ENCODE measurements around the gene CLDN4.

DNA sequence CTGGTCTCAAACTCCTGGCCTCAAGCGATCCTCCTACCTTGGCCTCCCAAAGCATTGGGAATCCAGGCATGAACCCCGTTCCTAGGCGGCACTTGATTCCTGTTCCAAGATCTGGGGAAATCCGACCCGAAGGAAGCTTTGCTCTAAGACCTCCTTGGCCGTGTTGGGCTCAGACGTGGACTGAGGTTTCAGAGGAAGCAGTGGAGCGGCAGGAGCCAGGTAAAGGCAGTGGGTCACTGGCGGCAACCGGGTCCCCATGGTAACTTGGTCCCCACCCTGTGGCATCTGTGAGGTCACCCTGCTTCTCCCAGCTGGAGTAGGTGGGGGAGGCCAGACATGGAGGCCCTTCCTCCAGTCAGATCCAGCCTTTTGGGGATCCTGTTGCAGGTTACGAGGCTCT lies 30.1 kb downstream of the CLDN4 start, which contains the start of gene TMEM270:
- TF ChIP-seq, protein P1, sequence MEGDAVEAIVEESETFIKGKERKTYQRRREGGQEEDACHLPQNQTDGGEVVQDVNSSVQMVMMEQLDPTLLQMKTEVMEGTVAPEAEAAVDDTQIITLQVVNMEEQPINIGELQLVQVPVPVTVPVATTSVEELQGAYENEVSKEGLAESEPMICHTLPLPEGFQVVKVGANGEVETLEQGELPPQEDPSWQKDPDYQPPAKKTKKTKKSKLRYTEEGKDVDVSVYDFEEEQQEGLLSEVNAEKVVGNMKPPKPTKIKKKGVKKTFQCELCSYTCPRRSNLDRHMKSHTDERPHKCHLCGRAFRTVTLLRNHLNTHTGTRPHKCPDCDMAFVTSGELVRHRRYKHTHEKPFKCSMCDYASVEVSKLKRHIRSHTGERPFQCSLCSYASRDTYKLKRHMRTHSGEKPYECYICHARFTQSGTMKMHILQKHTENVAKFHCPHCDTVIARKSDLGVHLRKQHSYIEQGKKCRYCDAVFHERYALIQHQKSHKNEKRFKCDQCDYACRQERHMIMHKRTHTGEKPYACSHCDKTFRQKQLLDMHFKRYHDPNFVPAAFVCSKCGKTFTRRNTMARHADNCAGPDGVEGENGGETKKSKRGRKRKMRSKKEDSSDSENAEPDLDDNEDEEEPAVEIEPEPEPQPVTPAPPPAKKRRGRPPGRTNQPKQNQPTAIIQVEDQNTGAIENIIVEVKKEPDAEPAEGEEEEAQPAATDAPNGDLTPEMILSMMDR (conservative IDR thresholded peaks at IDR 0.05; ENCODE audit: low read depth in 2 of 2), result no peak
- TF ChIP-seq EZH2 (IDR thresholded peaks at IDR 0.05; ENCODE audit: low read depth, unreplicated experiment) (no peak), EZH2phosphoT487 (IDR thresholded peaks at IDR 0.05; ENCODE audit: unreplicated experiment) (no peak), POLR2AphosphoS5 (IDR thresholded peaks at IDR 0.05; ENCODE audit: low read depth) (no peak), CREB1 (CRISPR knock-in tag; IDR thresholded peaks at IDR 0.05; ENCODE audit: low read depth) (no peak), STAT1 (IDR thresholded peaks at IDR 0.05; ENCODE audit: unreplicated experiment) (no peak), JUNB (IDR thresholded peaks at IDR 0.05; ENCODE audit: unreplicated experiment) (no peak), ZNF114 (CRISPR knock-in tag; IDR thresholded peaks at IDR 0.05) (no peak)
- TF ChIP-seq, protein P2, sequence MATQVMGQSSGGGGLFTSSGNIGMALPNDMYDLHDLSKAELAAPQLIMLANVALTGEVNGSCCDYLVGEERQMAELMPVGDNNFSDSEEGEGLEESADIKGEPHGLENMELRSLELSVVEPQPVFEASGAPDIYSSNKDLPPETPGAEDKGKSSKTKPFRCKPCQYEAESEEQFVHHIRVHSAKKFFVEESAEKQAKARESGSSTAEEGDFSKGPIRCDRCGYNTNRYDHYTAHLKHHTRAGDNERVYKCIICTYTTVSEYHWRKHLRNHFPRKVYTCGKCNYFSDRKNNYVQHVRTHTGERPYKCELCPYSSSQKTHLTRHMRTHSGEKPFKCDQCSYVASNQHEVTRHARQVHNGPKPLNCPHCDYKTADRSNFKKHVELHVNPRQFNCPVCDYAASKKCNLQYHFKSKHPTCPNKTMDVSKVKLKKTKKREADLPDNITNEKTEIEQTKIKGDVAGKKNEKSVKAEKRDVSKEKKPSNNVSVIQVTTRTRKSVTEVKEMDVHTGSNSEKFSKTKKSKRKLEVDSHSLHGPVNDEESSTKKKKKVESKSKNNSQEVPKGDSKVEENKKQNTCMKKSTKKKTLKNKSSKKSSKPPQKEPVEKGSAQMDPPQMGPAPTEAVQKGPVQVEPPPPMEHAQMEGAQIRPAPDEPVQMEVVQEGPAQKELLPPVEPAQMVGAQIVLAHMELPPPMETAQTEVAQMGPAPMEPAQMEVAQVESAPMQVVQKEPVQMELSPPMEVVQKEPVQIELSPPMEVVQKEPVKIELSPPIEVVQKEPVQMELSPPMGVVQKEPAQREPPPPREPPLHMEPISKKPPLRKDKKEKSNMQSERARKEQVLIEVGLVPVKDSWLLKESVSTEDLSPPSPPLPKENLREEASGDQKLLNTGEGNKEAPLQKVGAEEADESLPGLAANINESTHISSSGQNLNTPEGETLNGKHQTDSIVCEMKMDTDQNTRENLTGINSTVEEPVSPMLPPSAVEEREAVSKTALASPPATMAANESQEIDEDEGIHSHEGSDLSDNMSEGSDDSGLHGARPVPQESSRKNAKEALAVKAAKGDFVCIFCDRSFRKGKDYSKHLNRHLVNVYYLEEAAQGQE (IDR thresholded peaks at IDR 0.05; ENCODE audit: unreplicated experiment), result no peak
